Lower leg skin (tissue), 3 donors: Measurements from ENCODE around the gene MT1M.

Experiments
- CTCF ChIP-seq, 3 donors: fragments of 450-650 bp; IDR thresholded peaks; one replicate each; pipeline ENCODE4 v1.5.1; 2016; ENCODE audit warnings: antibody characterized with exemption in 3 of 3, mild to moderate bottlenecking in 3 of 3, moderate library complexity in 2 of 3
- POLR2A ChIP-seq, 2 donors: fragments of 450-650 bp; IDR thresholded peaks; one replicate each; pipeline ENCODE4 v1.6.1; 2016 to 2017; ENCODE audit warnings: antibody characterized with exemption in 2 of 2, mild to moderate bottlenecking in 1 of 2, moderate library complexity in 1 of 2

- TF ChIP-seq CTCF (IDR thresholded peaks at IDR 0.05), result no peak
- no peak for TF ChIP-seq POLR2A (IDR thresholded peaks at IDR 0.05)
Observed at GRCh38 chr16:56658327-56658875, 25.9 kb downstream of the MT1M start.
